Activated CD8-positive, alpha-beta T cell treated with anti-CD3 and anti-CD28 coated beads, Interleukin-2, amount 10 ng/mL, durations not matched to agents 7 days and 5 days (primary cell): ENCODE measurements around the gene ADCY2. TPM values are rescaled to one million over a fixed set of nuclear protein-coding genes. Genes with fewer than 3 reads are reported as not detected.

Experiments used
- ATAC-seq: fragments of 150-1000 bp; cut with Tn5 transposase; one replicate; pipeline ENCODE4 v1.10.0; 2021; ENCODE audit warnings: moderate library complexity
- CTCF ChIA-PET: fragments of 350-600 bp; sonication (Branson Sonifier 250); formaldehyde crosslinking; loops from one replicate; lab custom pipeline; 2021; ENCODE audit warnings: antibody characterized with exemption; lab: Charles Lee
- POLR2A ChIA-PET: fragments of 350-600 bp; sonication (Branson Sonifier 250); formaldehyde crosslinking; loops from one replicate; lab custom pipeline; 2021; ENCODE audit warnings: antibody characterized with exemption; lab: Charles Lee
- DNase-seq: peaks from one replicate; pipeline ENCODE4 v3.0.0-alpha.2; 2020
- H3K27ac Mint-ChIP-seq: one replicate; pipeline ENCODE4 v1.8.0; 2021; ENCODE audit warnings: mild to moderate bottlenecking, mixed read lengths
- H3K27me3 Mint-ChIP-seq: one replicate; pipeline ENCODE4 v1.8.0; 2021; ENCODE audit warnings: low read depth, mixed read lengths
- H3K36me3 Mint-ChIP-seq: one replicate; pipeline ENCODE4 v1.8.0; 2021; ENCODE audit warnings: low read depth, mixed read lengths
- H3K4me1 Mint-ChIP-seq: one replicate; pipeline ENCODE4 v1.8.0; 2021; ENCODE audit warnings: low read depth, mixed read lengths
- H3K4me3 Mint-ChIP-seq: one replicate; pipeline ENCODE4 v1.8.0; 2021; ENCODE audit warnings: mild to moderate bottlenecking, mixed read lengths
- H3K9me3 Mint-ChIP-seq: one replicate; pipeline ENCODE4 v1.8.0; 2022; ENCODE audit warnings: mixed read lengths; ENCODE audit not compliant: insufficient read depth
- total RNA-seq, 2 experiments: library from RNA; stranded (reverse); gene quantifications; one replicate each; pipeline ENCODE4 v1.2.3, GENCODE V29; 2021

ADCY2 gene
- total RNA-seq, 2 experiments from 2014 or later: not detected

GRCh38 chr5:7759951-7760580 is 364.1 kb downstream of the ADCY2 start:
- H3K4me3 Mint-ChIP-seq: no peak overlapping the region
- ATAC-seq: no peak
- H3K27ac Mint-ChIP-seq: no peak overlapping the region
- POLR2A ChIA-PET: no interaction called here
- peaks cover 6% of the 10 kb centered on the region for H3K27me3 Mint-ChIP-seq
- CTCF ChIA-PET: no interaction called here
- DNase-seq: no peak
- no peaks in the 10 kb centered on the region for H3K36me3 Mint-ChIP-seq
- H3K9me3 Mint-ChIP-seq: no peaks in the 10 kb centered on the region
- no peaks in the 10 kb centered on the region for H3K4me1 Mint-ChIP-seq

GRCh38 chr5:7762267-7762666 is 366.3 kb downstream of the ADCY2 start:
- ChIA-PET CTCF (no interaction called here), POLR2A (interaction anchor here (0.6 kb wide), 1 partner anchor 67 kb away, joined by 3 read pairs; no protein-coding TSS in a partner anchor)
- no peak overlapping the region for H3K27ac Mint-ChIP-seq
- H3K27me3 Mint-ChIP-seq: peaks cover 10% of the 10 kb centered on the region
- ATAC-seq: no peak
- H3K9me3 Mint-ChIP-seq: no peaks in the 10 kb centered on the region
- no peak for DNase-seq
- H3K36me3 Mint-ChIP-seq: no peaks in the 10 kb centered on the region
- no peaks in the 10 kb centered on the region for H3K4me1 Mint-ChIP-seq
- H3K4me3 Mint-ChIP-seq: no peak overlapping the region

GRCh38 chr5:7763621-7764072 is 367.7 kb downstream of the ADCY2 start:
- no peak for ATAC-seq
- ChIA-PET POLR2A (no interaction called here), CTCF (no interaction called here)
- Mint-ChIP-seq H3K27ac (no peak overlapping the region), H3K4me1 (no peaks in the 10 kb centered on the region), H3K27me3 (peaks cover 12% of the 10 kb centered on the region), H3K36me3 (no peaks in the 10 kb centered on the region), H3K9me3 (no peaks in the 10 kb centered on the region), H3K4me3 (no peak overlapping the region)
- DNase-seq: no peak

- ATAC-seq (no peak), DNase-seq (no peak)
- POLR2A ChIA-PET: no interaction called here
- peaks cover 12% of the 10 kb centered on the region for H3K27me3 Mint-ChIP-seq
- CTCF ChIA-PET: no interaction called here
- H3K4me1 Mint-ChIP-seq: no peaks in the 10 kb centered on the region
- H3K36me3 Mint-ChIP-seq: no peaks in the 10 kb centered on the region
- H3K27ac Mint-ChIP-seq: no peak overlapping the region
- no peaks in the 10 kb centered on the region for H3K9me3 Mint-ChIP-seq
- H3K4me3 Mint-ChIP-seq: no peak overlapping the region
These were observed 368.5 kb downstream of the ADCY2 start for GRCh38 chr5:7764452-7764851.

GRCh38 chr5:7770436-7770835 is 374.5 kb downstream of the ADCY2 start:
- Mint-ChIP-seq H3K9me3 (no peaks in the 10 kb centered on the region), H3K4me3 (no peak overlapping the region), H3K27ac (no peak overlapping the region), H3K36me3 (no peaks in the 10 kb centered on the region), H3K27me3 (peaks cover 21% of the 10 kb centered on the region), H3K4me1 (no peaks in the 10 kb centered on the region)
- DNase-seq (no peak), ATAC-seq (no peak)
- ChIA-PET CTCF (no interaction called here), POLR2A (no interaction called here)

GRCh38 chr5:7772141-7772540 is 376.2 kb downstream of the ADCY2 start:
- Mint-ChIP-seq H3K9me3 (no peaks in the 10 kb centered on the region), H3K4me1 (no peaks in the 10 kb centered on the region), H3K4me3 (no peak overlapping the region), H3K27ac (no peak overlapping the region), H3K27me3 (peaks cover 21% of the 10 kb centered on the region), H3K36me3 (no peaks in the 10 kb centered on the region)
- ATAC-seq: no peak
- CTCF ChIA-PET: no interaction called here
- POLR2A ChIA-PET: interaction anchor here (0.7 kb wide), 1 partner anchor 142 kb away, joined by 3 read pairs; no protein-coding TSS in a partner anchor
- DNase-seq: no peak

GRCh38 chr5:7773178-7773577 is 377.2 kb downstream of the ADCY2 start:
- ChIA-PET CTCF (no interaction called here), POLR2A (no interaction called here)
- Mint-ChIP-seq H3K27ac (no peak overlapping the region), H3K9me3 (no peaks in the 10 kb centered on the region), H3K27me3 (peaks cover 25% of the 10 kb centered on the region), H3K4me1 (no peaks in the 10 kb centered on the region), H3K36me3 (no peaks in the 10 kb centered on the region), H3K4me3 (no peak overlapping the region)
- ATAC-seq: no peak
- no peak for DNase-seq

GRCh38 chr5:7776442-7776841 is 380.5 kb downstream of the ADCY2 start:
- ATAC-seq (no peak), DNase-seq (no peak)
- POLR2A ChIA-PET: no interaction called here
- H3K27ac Mint-ChIP-seq: no peak overlapping the region
- CTCF ChIA-PET: no interaction called here
- no peaks in the 10 kb centered on the region for H3K9me3 Mint-ChIP-seq
- peaks cover 37% of the 10 kb centered on the region for H3K27me3 Mint-ChIP-seq
- peaks cover 14% of the 10 kb centered on the region for H3K4me1 Mint-ChIP-seq
- no peak overlapping the region for H3K4me3 Mint-ChIP-seq
- H3K36me3 Mint-ChIP-seq: no peaks in the 10 kb centered on the region

- Mint-ChIP-seq H3K36me3 (no peaks in the 10 kb centered on the region), H3K4me1 (peaks cover 14% of the 10 kb centered on the region), H3K27ac (no peak overlapping the region), H3K27me3 (peaks cover 54% of the 10 kb centered on the region), H3K9me3 (no peaks in the 10 kb centered on the region), H3K4me3 (no peak overlapping the region)
- ChIA-PET CTCF (no interaction called here), POLR2A (no interaction called here)
- ATAC-seq: peak; percentile 65
- peak; percentile 53 for DNase-seq
These were observed 383.4 kb downstream of the ADCY2 start for GRCh38 chr5:7779019-7780005.

- peaks cover 54% of the 10 kb centered on the region for H3K27me3 Mint-ChIP-seq
- no peak overlapping the region for H3K27ac Mint-ChIP-seq
- POLR2A ChIA-PET: no interaction called here
- no peak for ATAC-seq
- no peak for DNase-seq
- H3K36me3 Mint-ChIP-seq: no peaks in the 10 kb centered on the region
- H3K4me1 Mint-ChIP-seq: peaks cover 14% of the 10 kb centered on the region
- H3K9me3 Mint-ChIP-seq: no peaks in the 10 kb centered on the region
- CTCF ChIA-PET: no interaction called here
- H3K4me3 Mint-ChIP-seq: no peak overlapping the region
These were observed 386.0 kb downstream of the ADCY2 start for GRCh38 chr5:7781899-7782298.

GRCh38 chr5:7784683-7785380 is 388.9 kb downstream of the ADCY2 start:
- CTCF ChIA-PET: no interaction called here
- peaks cover under 1% of the 10 kb centered on the region for H3K4me1 Mint-ChIP-seq
- no peak overlapping the region for H3K4me3 Mint-ChIP-seq
- peaks cover 47% of the 10 kb centered on the region for H3K27me3 Mint-ChIP-seq
- H3K27ac Mint-ChIP-seq: no peak overlapping the region
- POLR2A ChIA-PET: no interaction called here
- no peaks in the 10 kb centered on the region for H3K9me3 Mint-ChIP-seq
- DNase-seq: no peak
- no peak for ATAC-seq
- no peaks in the 10 kb centered on the region for H3K36me3 Mint-ChIP-seq

GRCh38 chr5:7787770-7788169 is 391.8 kb downstream of the ADCY2 start:
- Mint-ChIP-seq H3K27ac (no peak overlapping the region), H3K36me3 (no peaks in the 10 kb centered on the region), H3K4me1 (no peaks in the 10 kb centered on the region), H3K27me3 (peaks cover 23% of the 10 kb centered on the region), H3K4me3 (no peak overlapping the region), H3K9me3 (no peaks in the 10 kb centered on the region)
- ChIA-PET POLR2A (no interaction called here), CTCF (no interaction called here)
- DNase-seq: no peak
- no peak for ATAC-seq
